ENCODE measurements around the gene ADAMTS13.
"Not testable (repeated sequence)": the region's sequence is repeated elsewhere in the genome, so short reads cannot be mapped to it uniquely, and the experiment has no call there.

ADAMTS13 gene

GRCh38 chr9:133427658-133428348 is 5.6 kb downstream of the ADAMTS13 start:
- DNase-seq = no peak

DNA sequence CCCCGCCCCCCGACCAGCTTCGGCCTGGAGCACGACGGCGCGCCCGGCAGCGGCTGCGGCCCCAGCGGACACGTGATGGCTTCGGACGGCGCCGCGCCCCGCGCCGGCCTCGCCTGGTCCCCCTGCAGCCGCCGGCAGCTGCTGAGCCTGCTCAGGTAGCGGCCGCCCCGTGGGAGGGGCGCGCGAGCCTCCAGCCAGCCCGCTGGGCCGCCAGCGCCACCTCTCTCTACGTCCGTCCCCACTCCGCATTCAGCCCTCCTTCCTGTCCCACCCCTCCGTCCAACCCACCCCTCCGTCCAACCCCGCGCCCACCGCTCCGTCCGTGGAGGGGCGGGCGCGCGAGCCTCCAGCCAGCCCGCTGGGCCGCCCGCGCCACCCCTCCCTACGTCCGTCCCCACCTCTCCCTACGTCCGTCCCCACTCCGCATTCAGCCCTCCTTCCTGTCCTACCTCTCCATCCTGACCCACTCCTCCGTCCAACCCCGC is 6.5 kb downstream of the ADAMTS13 start:
- DNase-seq = no peak

DNA sequence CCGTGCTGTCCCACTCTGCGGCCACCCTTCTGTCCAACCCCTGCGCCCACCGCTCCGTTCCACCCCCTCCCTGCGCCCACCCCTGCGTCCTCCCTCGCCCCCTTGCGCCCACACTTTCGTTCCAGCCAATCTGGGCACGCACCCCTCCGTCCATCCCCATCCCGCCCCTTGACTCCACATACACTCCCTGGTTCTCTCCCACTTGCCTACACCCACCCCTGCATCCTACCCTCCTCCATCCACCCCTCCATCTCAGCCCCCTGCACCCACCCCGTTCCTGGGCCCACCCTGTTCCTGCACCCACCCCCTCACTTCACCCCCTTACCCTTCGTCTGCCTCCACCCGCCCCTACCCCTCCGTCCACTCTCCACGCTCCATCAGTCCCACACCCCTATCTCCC is 7.0 kb downstream of the ADAMTS13 start:
- DNase-seq = no peak

GRCh38 chr9:133429641-133430161 is 7.5 kb downstream of the ADAMTS13 start:
- no peak for DNase-seq

DNA sequence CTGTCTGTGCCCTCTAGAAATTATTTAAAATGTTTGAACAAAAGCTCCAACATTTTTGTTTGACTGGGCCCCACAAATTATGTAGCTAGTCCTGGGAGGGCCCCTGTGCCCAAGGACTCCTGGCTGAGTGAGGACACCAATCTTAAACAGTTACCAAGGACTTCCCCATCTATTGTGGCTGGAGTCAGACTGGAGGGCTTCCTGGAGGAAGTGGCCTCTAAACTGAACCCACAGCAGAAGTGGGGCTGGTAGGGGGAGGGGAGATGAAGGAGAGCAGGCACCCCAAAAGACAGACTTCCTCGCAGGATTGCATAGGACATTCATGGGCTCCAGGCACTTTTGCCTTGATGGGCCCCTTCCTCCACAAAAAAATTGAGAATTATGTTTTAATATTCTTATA is 8.1 kb downstream of the ADAMTS13 start:
- no peak for DNase-seq

DNA sequence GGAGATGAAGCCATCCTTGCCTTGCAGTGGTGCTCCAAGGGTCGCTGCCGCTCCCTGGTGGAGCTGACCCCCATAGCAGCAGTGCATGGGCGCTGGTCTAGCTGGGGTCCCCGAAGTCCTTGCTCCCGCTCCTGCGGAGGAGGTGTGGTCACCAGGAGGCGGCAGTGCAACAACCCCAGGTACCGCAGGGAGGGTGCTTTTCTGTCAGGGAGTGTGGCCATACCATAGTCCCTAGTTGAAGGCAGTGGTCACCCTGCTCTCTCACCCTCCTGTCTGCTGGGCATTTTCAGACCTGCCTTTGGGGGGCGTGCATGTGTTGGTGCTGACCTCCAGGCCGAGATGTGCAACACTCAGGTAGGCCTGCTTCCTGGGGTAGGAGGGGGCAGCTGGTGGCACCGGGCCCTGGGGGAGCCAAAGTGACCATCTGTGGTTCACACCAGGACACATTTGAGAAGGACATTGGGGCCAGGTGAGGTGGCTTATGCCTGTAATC is 11.2 kb downstream of the ADAMTS13 start:
- no peak for DNase-seq

DNA sequence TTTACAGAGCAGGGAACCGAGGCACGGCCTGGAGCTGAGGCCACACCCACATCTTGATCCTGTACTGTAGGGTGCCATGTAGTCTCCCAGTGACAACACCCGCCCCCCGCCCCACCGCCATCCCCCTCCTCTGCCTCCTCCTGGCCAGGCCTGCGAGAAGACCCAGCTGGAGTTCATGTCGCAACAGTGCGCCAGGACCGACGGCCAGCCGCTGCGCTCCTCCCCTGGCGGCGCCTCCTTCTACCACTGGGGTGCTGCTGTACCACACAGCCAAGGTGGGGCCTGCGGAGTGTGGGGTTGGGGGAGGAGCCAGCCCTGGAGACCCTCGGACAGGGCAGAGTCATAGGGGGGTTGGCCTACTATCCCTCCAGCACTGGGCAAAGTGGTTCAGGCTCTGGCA is 14.5 kb downstream of the ADAMTS13 start:
- DNase-seq = no peak

DNA sequence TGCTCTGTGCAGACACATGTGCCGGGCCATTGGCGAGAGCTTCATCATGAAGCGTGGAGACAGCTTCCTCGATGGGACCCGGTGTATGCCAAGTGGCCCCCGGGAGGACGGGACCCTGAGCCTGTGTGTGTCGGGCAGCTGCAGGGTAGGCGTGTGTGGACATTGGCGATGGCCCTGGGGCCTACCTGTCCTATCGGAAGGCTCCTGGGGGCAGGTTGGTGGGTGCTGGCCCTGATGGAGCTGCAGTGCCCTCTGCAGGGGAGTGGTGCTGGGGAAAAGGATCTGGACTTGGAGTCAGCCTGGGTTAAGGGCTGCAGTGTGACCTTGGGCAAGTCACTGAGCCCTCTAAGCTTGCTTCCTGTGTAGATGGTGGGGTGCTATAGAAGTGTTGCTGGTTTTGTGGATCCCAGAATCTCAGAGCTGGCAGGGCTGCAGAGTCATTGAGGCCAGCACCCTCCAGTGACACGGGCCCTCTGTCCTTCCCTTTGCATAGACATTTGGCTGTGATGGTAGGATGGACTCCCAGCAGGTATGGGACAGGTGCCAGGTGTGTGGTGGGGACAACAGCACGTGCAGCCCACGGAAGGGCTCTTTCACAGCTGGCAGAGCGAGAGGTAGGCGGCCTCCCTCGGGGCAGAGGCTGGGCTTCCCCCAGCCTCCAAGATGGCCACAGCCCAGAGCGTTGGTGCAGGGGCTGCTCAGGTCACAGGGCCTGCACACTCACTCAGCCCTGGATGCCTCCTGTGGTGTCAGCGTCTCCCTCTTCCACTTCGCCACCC is 15.8 kb downstream of the ADAMTS13 start:
- DNase-seq = no peak

- DNase-seq = no peak
These were observed 17.2 kb downstream of the ADAMTS13 start for GRCh38 chr9:133439337-133439736.

DNA sequence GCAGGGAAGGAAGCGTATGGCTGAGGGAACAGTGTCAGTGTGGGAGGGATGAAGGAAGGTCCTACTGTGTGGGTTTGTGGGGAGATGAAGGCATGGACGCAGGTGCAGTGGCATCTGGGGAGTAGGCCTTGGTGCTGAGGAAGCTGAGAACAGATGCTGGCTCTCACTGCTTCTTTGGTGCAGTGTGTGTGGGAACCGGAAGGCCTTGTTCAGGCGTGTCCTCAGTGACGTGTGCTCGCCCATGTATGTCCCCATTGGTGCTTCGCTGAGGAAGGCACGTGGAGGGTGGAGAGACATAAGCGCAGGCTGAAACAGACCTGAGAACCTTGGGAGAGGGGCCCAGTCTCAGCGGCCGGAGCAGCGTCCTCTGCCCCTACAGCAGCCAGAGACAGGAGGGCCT is 18.7 kb downstream of the ADAMTS13 start:
- DNase-seq = no peak

DNA sequence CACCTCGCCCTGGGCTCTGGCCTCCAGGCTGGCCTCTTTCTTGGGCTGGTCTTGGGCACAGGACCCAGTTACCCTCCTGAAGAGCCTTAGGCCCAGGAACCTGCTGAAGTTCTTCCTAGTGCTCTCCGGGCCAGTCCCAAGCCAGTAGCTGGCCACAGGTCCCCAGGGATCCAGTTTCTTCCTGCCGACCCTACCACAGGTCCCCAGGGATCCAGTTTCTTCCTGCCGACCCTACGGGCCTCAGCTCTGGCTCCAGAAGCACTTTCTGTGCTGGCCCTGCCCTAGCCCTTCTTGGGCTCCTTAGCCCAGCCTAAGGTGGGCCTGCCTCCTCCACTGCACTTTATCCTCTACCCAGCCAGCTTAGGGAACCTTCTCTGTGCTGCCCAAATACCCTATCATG is 19.4 kb downstream of the ADAMTS13 start:
- no peak for DNase-seq

- DNase-seq = no peak
These were observed 21.1 kb downstream of the ADAMTS13 start for GRCh38 chr9:133443248-133443647.

DNA sequence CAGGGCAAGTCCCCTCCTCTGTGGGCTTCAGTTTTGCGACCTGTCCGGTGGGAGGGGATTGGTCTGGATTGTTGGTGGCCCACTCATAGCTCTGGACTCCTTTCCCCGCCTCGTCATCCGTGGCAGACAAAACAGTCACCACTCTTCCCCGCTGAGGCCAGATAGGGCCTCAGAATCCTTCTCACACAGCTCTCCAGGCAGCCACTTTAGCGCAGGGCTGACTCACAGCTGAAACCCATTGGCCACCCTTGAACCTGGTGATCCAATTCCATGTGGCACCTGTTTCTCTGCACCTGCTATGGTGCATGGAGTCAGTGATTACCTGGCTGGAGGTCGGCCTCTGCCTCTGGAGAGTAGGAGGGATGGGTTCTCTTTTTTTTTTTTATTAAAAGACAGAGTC is 21.8 kb downstream of the ADAMTS13 start:
- no peak for DNase-seq

- DNase-seq = no peak
These were observed 23.3 kb downstream of the ADAMTS13 start for GRCh38 chr9:133445293-133445969.

DNA sequence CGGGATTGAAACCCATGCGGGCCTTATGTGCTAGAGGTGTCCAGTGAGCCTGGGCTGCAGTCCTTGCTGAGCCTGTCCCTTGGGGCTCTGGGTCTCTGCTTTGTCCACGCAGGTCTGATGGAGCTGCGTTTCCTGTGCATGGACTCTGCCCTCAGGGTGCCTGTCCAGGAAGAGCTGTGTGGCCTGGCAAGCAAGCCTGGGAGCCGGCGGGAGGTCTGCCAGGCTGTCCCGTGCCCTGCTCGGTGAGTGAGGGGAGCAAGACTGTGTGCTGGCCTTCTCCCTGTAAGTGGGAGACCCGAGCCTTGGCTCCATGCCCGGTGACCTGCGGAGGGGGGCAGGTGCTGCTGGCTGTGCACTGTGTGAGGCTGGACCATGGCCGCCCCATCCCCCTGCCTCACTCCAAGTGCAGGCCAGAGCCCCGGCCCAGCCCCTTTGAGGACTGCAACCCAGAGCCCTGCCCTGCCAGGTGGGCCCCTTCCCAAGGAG is 26.4 kb downstream of the ADAMTS13 start:
- DNase-seq = no peak

- no peak for DNase-seq
These were observed 27.6 kb downstream of the ADAMTS13 start for GRCh38 chr9:133449760-133450159.

- not testable (repeated sequence) for DNase-seq
These were observed 29.7 kb downstream of the ADAMTS13 start for GRCh38 chr9:133451865-133452264.

DNA sequence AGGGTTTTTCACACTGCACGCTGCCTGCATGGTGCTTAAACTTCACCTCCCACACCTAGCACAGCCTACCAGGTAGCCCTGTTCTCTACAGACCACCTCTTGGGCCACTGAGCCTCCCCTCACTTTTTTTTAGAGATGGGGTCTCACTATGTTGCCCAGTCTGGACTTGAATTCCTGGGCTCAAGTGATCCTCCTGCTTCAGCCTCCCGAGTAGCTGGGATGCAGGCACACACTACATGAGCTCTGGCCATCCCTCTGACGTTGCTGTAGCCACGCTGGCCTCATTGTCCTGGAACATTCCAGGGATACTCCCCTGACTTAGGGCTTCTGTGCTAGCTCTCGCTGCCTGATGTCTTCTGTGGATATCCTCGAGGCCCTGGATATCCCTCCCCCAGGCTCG is 30.4 kb downstream of the ADAMTS13 start:
- no peak for DNase-seq

DNA sequence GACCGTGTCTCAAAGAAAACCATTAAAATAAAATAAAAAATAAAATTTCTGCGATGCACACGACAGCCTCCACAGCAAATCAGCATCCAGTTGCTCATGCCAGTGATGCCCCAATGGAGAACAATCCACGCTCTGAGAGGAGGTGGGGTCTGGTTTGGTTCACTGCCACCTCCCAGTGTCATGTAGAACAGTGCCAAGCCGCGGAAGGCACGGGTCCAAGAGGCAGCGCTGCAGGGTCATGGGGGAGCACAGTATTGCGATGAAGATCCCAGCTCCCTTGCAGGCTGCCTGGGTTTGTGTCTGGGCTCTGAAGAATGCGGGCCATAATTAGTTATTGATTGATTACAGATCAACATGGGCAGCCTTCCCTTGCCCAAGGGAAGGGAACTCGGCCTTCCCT is 31.5 kb downstream of the ADAMTS13 start:
- DNase-seq = no peak

DNA sequence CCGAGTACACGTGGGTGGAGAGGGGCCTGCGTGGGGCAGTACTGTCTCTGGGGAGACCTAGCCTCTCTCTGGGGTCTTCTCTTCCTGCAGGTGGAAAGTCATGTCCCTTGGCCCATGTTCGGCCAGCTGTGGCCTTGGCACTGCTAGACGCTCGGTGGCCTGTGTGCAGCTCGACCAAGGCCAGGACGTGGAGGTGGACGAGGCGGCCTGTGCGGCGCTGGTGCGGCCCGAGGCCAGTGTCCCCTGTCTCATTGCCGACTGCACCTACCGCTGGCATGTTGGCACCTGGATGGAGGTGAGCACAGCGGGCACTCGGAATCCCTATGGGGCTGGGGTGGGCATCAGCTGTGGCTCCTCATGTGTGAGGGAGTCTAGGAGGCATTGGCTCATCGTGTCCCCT is 32.2 kb downstream of the ADAMTS13 start:
- DNase-seq = no peak

DNA sequence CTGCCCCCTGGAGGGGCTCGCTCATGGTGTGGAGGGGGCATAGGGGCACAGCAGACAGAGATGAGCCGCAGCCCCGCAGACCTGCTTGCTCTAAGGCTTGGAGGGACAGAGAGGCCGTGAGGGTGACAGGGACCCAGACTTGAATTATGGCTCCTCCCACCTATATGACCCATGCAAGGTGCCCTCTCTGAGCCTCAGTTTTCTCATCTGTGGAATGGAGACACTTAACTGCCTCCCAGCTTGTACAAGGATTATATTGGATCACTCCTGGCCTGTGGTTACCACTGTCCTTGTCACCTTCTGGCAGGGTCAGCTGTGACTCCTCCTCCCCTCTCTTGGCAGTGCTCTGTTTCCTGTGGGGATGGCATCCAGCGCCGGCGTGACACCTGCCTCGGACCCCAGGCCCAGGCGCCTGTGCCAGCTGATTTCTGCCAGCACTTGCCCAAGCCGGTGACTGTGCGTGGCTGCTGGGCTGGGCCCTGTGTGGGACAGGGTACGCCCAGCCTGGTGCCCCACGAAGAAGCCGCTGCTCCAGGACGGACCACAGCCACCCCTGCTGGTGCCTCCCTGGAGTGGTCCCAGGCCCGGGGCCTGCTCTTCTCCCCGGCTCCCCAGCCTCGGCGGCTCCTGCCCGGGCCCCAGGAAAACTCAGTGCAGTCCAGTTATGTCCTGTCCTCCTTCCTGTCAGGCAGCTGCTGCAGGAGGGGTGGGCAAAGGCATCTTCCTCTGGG is 32.9 kb downstream of the ADAMTS13 start:
- no peak for DNase-seq

GRCh38 chr9:133455936-133456335 is 33.8 kb downstream of the ADAMTS13 start:
- no peak for DNase-seq

DNA sequence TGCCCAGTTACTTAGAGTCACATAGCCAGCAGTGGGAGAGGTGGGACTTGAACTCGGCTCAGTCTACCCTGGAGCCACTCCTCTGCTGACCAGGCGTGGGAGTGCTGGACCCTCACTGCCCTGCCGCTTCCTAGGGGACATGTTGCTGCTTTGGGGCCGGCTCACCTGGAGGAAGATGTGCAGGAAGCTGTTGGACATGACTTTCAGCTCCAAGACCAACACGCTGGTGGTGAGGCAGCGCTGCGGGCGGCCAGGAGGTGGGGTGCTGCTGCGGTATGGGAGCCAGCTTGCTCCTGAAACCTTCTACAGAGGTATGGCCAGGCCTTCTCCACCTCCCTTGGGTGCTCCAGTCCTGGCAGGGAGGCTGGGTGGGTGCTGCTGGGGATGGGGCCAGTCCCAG is 34.2 kb downstream of the ADAMTS13 start:
- DNase-seq = no peak
